Measurements from ENCODE around the gene PRDM16. TPM values are rescaled to one million over a fixed set of nuclear protein-coding genes. Genes with fewer than 3 reads are reported as not detected.

The PRDM16 gene
- total and polyA plus RNA-seq, 8 donors: 9.6 to 18.0 (median 14.7) TPM

DNA sequence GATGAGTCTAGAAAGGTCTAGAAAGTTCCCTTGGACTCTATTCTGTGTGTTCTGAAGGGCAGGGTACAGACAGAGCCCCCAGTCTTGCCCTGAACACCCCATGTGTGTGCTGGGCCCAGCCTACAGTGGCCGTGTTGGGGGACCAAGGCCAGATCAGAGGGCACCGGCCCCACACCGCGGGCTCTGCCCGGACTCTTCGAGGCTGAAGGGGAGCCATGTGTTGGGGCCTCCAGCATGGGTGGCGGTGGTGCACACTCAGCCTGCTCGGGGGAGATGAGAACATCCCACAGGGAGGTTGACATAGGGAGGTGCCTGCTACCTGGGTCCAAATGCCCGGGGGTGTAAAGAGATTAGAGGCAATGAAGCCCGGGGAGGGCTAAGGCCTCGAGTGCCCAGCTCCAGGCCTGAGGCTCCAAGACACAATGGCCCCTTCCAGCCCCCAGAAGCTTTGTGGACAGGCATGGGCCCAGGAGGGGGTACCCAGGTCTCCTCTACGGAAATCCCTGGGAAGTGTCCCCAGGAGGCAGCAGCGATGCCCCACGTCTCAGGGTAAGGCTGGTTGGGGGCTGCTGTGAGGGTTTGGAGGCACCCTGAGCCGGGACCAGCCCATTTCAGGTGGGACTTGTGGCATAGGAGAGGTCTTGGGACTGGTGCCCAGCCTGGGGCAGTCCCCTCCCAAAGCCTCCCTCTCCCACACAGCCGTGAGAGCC is 397.5 kb downstream of the PRDM16 start:
- Histone ChIP-seq H3K36me3 (no peaks in the 10 kb centered on the region), H3K27me3 (no peaks in the 10 kb centered on the region), H3K9me3 (no peaks in the 10 kb centered on the region), H3K4me3 (no peak overlapping the region), H3K27ac (no peak overlapping the region), H3K4me1 (peaks cover 0 to 4% of the 10 kb centered on the region in 2 donors)
- intact Hi-C loops (cut with DNase I): no loop called here
- TF ChIP-seq, protein P1, sequence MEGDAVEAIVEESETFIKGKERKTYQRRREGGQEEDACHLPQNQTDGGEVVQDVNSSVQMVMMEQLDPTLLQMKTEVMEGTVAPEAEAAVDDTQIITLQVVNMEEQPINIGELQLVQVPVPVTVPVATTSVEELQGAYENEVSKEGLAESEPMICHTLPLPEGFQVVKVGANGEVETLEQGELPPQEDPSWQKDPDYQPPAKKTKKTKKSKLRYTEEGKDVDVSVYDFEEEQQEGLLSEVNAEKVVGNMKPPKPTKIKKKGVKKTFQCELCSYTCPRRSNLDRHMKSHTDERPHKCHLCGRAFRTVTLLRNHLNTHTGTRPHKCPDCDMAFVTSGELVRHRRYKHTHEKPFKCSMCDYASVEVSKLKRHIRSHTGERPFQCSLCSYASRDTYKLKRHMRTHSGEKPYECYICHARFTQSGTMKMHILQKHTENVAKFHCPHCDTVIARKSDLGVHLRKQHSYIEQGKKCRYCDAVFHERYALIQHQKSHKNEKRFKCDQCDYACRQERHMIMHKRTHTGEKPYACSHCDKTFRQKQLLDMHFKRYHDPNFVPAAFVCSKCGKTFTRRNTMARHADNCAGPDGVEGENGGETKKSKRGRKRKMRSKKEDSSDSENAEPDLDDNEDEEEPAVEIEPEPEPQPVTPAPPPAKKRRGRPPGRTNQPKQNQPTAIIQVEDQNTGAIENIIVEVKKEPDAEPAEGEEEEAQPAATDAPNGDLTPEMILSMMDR (IDR thresholded peaks at IDR 0.05): no peak
- ATAC-seq (no peak), DNase-seq (peak in 1 of 4 donors; percentile 55)

DNA sequence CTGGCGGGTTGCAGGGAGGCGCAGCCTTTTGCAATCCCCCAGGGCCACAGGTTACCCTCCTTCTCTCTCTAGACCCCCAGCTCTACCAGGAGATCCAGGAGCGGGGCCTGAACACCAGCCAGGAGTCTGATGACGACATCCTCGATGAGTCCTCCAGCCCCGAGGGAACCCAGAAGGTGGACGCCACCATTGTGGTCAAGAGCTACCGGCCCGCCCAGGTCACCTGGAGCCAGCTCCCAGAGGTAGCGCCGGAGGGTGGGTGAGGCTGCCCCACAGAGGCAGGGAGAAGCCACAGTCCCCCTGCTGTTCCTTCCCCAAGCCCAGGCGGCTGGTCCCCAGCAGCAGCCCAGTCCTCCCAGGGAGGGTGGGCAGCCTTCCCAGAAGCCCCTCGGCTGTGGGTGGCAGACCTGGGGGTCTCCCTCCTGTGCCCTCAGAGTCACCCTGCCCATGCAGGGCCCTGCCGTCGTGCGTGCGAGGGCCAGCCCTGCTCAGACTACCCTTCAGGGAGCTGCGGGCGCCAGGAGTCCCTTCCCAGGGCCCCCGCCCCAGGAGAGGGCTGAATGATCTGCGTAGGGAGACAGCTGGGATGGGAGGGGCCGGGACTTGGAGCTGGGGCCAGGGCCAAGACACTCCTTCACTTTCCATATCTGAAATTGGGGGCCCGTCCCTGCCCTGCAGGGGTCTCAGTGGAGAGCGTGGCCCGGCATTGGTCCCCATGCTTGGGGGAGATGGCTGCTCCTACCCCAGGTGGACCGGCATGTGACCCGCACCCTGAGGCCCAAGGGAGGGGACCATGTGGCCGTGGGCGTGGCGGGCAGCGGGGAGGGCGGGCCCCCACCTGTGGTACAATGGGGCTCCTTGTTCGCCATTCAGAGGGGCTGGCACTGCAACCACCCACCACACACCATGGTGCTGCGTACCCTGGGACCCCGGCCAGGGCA is 398.4 kb downstream of the PRDM16 start:
- Histone ChIP-seq H3K9me3 (no peaks in the 10 kb centered on the region), H3K4me3 (no peak overlapping the region), H3K27me3 (no peaks in the 10 kb centered on the region), H3K27ac (no peak overlapping the region), H3K4me1 (peaks cover 0 to 4% of the 10 kb centered on the region in 2 donors), H3K36me3 (no peaks in the 10 kb centered on the region)
- peak in 1 of 4 donors; percentile 72 for DNase-seq
- no peak for ATAC-seq
- intact Hi-C loops (cut with DNase I): no loop called here
- TF ChIP-seq, protein P1 (IDR thresholded peaks at IDR 0.05): no peak

DNA sequence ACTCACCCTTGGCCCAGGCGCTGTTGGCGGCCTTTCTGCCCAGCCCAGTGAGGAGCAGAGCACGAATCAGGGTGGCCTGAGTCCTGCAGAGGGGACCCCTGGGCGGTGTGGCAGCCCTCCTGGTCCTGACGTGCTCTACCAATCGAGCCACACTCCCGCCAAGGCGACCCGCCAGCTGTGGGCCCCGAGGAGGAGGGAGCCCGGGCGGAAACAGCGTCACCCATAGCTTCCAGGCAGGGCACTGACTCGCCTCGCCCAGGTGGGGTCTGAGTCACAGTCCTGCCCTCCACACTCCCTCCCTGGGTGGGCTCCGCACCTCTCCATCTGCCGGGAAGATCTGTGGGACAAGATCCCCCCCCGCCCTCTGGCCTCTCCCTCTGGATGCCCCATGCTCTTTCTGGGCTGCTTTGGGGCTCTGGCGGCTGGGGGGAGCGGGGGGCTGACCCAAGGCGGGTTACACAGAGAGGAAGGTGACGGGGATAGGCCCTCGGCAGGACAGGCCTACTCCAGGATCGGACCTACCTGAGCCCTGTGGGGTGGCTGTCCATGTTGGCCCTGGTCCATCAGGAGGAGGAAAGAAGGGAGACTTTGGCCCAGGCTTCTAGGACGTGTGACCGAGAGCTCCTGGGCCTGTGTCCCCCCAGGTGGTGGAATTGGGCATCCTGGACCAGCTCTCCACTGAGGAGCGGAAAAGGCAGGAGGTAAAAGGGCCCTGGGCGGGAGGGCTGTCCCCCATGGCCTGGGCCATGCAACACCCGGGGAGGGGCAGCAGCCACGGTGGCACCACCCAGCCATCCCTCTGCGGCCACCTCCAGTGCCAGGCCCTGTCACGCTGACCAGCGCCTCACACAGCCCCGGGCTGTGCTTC is 399.5 kb downstream of the PRDM16 start:
- intact Hi-C loops (cut with DNase I): no loop called here
- no peak for ATAC-seq
- H3K36me3 ChIP-seq: no peaks in the 10 kb centered on the region

DNA sequence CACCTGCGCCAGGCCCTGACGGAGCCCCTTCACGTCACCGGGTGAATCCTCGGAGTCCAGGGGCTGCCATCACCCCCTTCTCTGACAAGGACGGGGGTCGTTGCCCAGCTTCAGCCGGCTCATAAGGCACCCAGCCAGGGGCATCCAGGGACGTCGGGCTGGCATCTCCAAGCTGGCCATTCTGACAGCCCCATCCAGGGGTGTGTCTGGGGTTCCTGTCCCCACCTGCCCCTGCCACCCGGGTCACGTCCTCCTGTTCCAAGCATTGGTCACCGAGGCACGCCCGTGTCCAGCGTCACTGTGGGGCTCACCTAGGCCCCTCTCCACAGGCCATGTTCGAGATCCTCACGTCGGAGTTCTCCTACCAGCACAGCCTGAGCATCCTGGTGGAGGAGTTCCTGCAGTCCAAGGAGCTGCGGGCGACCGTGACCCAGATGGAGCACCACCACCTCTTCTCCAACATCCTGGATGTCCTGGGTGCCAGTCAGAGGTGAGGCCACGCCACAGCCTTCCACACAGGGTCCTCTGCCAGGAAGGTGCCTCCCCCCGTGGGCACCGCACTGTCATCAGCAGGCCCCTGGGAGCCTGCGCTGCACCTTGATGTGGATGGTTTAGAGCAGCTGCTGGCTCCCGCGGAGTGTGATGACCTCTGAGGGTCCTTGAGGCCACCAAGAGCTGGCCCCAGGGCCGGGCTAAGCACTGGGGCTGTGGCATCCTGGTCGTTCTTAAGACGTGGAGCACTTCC is 400.3 kb downstream of the PRDM16 start:
- ATAC-seq (no peak), DNase-seq (peak in 2 of 4 donors; percentile 26 to 78)
- Histone ChIP-seq H3K27ac (no peak overlapping the region), H3K27me3 (no peaks in the 10 kb centered on the region), H3K9me3 (no peaks in the 10 kb centered on the region), H3K36me3 (no peaks in the 10 kb centered on the region), H3K4me3 (no peak overlapping the region), H3K4me1 (peaks cover 0 to 4% of the 10 kb centered on the region in 2 donors)
- intact Hi-C loops (cut with DNase I): no loop called here
- TF ChIP-seq, protein P1 (IDR thresholded peaks at IDR 0.05): no peak

More for the DNA sequence above, 399.5 kb downstream of the PRDM16 start:
- DNase-seq: peak in 2 of 4 donors; percentile 29 to 74
- no peak overlapping the region for H3K27ac ChIP-seq
- H3K27me3 ChIP-seq: no peaks in the 10 kb centered on the region
- H3K9me3 ChIP-seq: no peaks in the 10 kb centered on the region
- H3K4me1 ChIP-seq: peaks cover 0 to 4% of the 10 kb centered on the region in 2 donors
- TF ChIP-seq, protein P1 (IDR thresholded peaks at IDR 0.05): no peak
- no peak overlapping the region for H3K4me3 ChIP-seq

Measured in left lung (tissue), 10 donors.